Activated B cell treated with CpG ODN at 0.5 μM for 24 hours (primary cell): ENCODE results near the gene ASAP3. TPM values are rescaled to one million over a fixed set of nuclear protein-coding genes. Genes with fewer than 3 reads are reported as not detected.

Source experiments
- ATAC-seq: fragments of 200-7000 bp; cut with Tn5 transposase; one replicate; pipeline ENCODE4 v1.10.0; 2021; ENCODE audit warnings: low read depth, mild to moderate bottlenecking, moderate library complexity
- CTCF ChIA-PET: fragments of 350-600 bp; sonication (Branson Sonifier 250); formaldehyde crosslinking; loops from one replicate; lab custom pipeline; 2021; ENCODE audit warnings: antibody characterized with exemption; lab: Charles Lee
- POLR2A ChIA-PET: fragments of 350-600 bp; sonication (Branson Sonifier 250); formaldehyde crosslinking; loops from one replicate; lab custom pipeline; 2021; ENCODE audit warnings: antibody characterized with exemption; lab: Charles Lee
- DNase-seq: peaks from one replicate; pipeline ENCODE4 v3.0.0; 2022
- H3K27ac Mint-ChIP-seq: one replicate; pipeline ENCODE4 v1.8.0; 2020; ENCODE audit warnings: mixed read lengths
- H3K27me3 Mint-ChIP-seq: one replicate; pipeline ENCODE4 v1.8.0; 2021; ENCODE audit warnings: mixed read lengths
- H3K36me3 Mint-ChIP-seq: one replicate; pipeline ENCODE4 v1.8.0; 2021; ENCODE audit warnings: low read depth, mixed read lengths
- H3K4me1 Mint-ChIP-seq: one replicate; pipeline ENCODE4 v1.8.0; 2021; ENCODE audit warnings: mixed read lengths
- H3K4me3 Mint-ChIP-seq: one replicate; pipeline ENCODE4 v1.8.0; 2020; ENCODE audit warnings: mild to moderate bottlenecking, mixed read lengths
- H3K9me3 Mint-ChIP-seq: one replicate; pipeline ENCODE4 v1.8.0; 2020; ENCODE audit warnings: mixed read lengths
- intact Hi-C: fragments of 100-400 bp; cut with micrococcal nuclease; formaldehyde crosslinking; loops from one replicate; pipeline ENCODE4 v1.15.1; 2024
- total RNA-seq: library from RNA; stranded (reverse); gene quantifications from 2 replicates; pipeline ENCODE4 v1.2.3, GENCODE V29; 2022
- TF ChIP-seq, protein P1 (sequence below): fragments of 200-600 bp; IDR thresholded peaks from one replicate; pipeline ENCODE4 v1.8.0; 2022; ENCODE audit warnings: antibody characterized with exemption, mild to moderate bottlenecking

The ASAP3 gene
- total RNA-seq, 1 donor from 2014 or later: 3.1 TPM

DNA sequence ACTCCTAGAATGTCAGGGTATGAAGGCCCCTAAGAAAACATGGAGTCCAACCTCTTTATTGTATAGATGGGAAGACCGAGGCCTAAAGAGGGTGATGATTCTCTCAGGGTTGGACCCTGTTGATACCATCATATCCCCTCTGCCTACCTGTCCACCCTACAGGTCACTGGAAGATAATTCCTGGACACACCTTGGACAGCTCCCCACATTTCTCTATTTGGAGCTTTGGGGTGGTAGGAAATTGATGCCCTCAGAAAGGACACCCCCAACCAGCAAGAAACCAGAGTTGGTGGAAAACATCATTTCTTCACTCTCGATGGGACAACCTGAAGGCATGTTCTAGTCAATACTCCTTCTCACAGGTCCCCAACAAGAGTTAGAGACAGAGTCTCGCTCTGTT is 56.4 kb downstream of the ASAP3 start:
- Mint-ChIP-seq H3K27ac (no peak overlapping the region), H3K9me3 (no peaks in the 10 kb centered on the region), H3K4me1 (peaks cover 12% of the 10 kb centered on the region), H3K4me3 (no peak overlapping the region), H3K36me3 (no peaks in the 10 kb centered on the region), H3K27me3 (peaks cover 26% of the 10 kb centered on the region)
- POLR2A ChIA-PET: no interaction called here
- intact Hi-C loops: no loop called here
- TF ChIP-seq, protein P1, sequence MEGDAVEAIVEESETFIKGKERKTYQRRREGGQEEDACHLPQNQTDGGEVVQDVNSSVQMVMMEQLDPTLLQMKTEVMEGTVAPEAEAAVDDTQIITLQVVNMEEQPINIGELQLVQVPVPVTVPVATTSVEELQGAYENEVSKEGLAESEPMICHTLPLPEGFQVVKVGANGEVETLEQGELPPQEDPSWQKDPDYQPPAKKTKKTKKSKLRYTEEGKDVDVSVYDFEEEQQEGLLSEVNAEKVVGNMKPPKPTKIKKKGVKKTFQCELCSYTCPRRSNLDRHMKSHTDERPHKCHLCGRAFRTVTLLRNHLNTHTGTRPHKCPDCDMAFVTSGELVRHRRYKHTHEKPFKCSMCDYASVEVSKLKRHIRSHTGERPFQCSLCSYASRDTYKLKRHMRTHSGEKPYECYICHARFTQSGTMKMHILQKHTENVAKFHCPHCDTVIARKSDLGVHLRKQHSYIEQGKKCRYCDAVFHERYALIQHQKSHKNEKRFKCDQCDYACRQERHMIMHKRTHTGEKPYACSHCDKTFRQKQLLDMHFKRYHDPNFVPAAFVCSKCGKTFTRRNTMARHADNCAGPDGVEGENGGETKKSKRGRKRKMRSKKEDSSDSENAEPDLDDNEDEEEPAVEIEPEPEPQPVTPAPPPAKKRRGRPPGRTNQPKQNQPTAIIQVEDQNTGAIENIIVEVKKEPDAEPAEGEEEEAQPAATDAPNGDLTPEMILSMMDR: no peak
- DNase-seq (no peak), ATAC-seq (no peak)
- CTCF ChIA-PET: no interaction called here

DNA sequence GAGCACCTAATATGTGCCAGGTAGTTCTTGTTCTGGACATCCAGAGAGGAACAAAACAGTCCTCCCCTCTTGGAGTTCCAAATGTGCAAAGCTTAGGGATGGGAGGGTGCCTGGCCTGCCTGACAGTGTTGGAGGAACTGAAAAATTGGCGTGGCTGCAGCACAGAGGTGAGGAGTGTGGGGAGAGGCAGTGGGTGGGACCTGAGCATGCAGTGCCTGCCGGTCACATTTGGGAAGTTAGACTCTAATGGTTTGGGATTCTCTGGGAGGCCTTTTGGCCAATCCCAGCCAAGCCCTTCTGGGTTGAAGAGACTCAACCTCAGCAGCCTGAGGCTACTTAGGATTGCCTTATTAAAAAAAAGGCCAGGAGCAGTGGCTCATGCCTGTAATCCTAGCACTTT is 57.2 kb downstream of the ASAP3 start:
- intact Hi-C loops: no loop called here
- no peak for DNase-seq
- TF ChIP-seq, protein P1: no peak
- Mint-ChIP-seq H3K4me3 (no peak overlapping the region), H3K27me3 (peaks cover 26% of the 10 kb centered on the region), H3K9me3 (no peaks in the 10 kb centered on the region), H3K36me3 (no peaks in the 10 kb centered on the region), H3K27ac (no peak overlapping the region), H3K4me1 (peaks cover 16% of the 10 kb centered on the region)
- ChIA-PET POLR2A (no interaction called here), CTCF (no interaction called here)
- ATAC-seq: no peak

DNA sequence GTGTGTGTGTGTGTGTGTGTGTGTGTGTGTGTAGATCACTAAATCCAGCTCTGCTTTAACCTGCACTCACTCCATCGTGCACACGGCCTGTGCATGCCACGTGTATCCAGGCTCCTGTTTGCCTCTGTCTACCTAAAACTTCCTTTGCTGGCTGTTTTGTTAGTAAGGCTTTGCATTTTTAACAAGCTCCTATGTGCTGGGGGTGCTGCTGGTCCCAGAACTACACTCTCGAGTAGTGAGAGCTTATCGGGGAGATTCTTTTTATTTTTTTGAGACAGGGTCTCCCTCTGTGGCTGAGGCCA is 58.8 kb downstream of the ASAP3 start:
- no peak for ATAC-seq
- Mint-ChIP-seq H3K36me3 (no peaks in the 10 kb centered on the region), H3K4me1 (peaks cover 16% of the 10 kb centered on the region), H3K9me3 (no peaks in the 10 kb centered on the region), H3K4me3 (peak overlapping the region; percentile 57), H3K27ac (no peak overlapping the region), H3K27me3 (peaks cover 29% of the 10 kb centered on the region)
- TF ChIP-seq, protein P1: no peak
- ChIA-PET CTCF (interaction anchor here (0.6 kb wide), 1 partner anchor 209 kb away, joined by 3 read pairs; no protein-coding TSS in a partner anchor), POLR2A (interaction anchor here (0.6 kb wide), 1 partner anchor 119 kb away, joined by 5 read pairs; no protein-coding TSS in a partner anchor)
- intact Hi-C loops: no loop called here
- DNase-seq: no peak

DNA sequence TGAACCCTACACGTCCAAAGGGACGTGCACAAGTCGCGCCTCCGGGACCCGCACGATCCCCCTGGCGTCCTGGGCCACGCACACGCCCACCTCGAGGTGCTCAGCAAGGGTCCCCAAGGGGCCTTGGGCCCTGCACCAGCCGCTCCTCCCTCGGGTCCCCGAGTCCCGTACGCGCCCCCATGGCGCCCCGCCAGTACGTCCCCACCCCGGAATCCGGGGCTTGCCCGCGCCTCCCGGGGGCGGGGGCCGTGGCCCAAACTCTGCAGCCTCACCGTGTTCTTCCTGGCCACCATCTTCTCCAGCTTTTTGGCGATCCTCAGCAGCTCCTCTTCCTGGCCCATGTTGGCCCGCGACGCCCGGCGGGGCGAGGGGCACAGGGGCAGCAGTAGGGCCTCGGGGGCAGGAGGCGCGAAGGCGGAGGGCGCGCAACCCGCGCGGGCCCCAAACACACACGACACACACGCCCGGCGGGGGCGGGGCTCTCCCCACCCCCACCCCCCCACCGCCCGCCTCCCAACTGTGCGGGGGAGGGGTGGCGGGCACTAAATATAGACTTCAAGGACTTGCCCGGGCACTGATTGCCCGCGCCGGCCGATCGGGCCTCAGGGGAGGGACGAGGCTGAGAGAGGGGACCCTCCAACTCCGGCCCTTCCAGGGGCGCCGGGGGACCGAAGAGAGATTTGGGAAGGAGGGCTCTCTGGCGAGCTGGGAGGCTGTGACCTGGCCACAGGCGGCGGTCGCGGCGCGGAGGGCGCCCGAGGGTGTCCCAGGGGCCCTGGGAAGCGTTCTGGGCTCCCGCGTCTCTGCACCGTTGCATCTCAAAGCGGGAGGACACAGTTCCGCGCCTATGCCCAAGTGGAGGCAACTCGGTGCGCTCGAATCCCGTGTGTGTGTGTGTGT is 59.4 kb downstream of the ASAP3 start, which contains the start of gene TCEA3:
Gene TCEA3, minus strand, starts transcription at position 456 of the 900 bp plus-strand sequence. Its CDS starts 115 bp downstream, at position 341.
- POLR2A ChIA-PET: interaction anchor here (0.6 kb wide), 2 partner anchors 118 to 1323 kb away, joined by 3 to 5 read pairs; no protein-coding TSS in a partner anchor
- H3K9me3 Mint-ChIP-seq: no peaks in the 10 kb centered on the region
- DNase-seq: no peak
- peak within 1 kb of the TSS; percentile 83 for H3K4me3 Mint-ChIP-seq
- H3K4me1 Mint-ChIP-seq: peaks cover 16% of the 10 kb centered on the region
- H3K27ac Mint-ChIP-seq: no peak within 1 kb of the TSS
- CTCF ChIA-PET: no interaction called here
- H3K36me3 Mint-ChIP-seq: no peaks in the 10 kb centered on the region
- H3K27me3 Mint-ChIP-seq: peaks cover 28% of the 10 kb centered on the region
- intact Hi-C loops: no loop called here
- TF ChIP-seq, protein P1: no peak
- peak; percentile 56 for ATAC-seq
